ENCODE data around the gene CC2D1A.

DNA sequence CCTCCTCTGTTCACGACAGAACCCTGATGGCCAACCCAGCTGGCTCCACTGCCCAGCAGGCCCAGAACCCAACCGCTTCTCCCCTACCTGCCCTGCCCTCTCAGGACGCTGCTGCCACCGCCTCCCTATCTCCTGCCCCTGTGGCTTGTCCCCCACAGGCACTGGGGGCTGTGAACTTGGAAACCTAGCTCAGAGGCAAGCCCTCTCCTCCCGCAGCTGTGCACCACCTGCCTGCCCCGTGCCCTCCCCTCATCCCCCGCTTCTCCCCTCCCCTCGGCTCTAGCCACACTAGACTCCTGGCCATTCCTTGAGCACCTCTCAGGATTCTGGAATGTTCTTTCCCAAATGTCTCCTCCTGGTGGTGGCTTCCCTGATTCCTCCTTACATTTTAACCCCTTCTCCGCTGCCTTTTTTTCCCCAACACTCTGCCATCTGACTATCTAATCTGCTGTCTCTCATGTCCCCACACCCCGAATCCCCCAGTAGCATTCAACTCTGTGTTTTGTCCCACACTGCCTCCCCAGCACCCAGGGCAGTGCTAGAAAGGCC, 22.4 kb upstream of the CC2D1A start:
- TF ChIP-seq ZNF274 (IDR thresholded peaks at IDR 0.05; ENCODE audit: low read depth, low read length) (no peak), SUZ12 (IDR thresholded peaks at IDR 0.05; ENCODE audit: extremely low read depth, insufficient read depth, insufficient read length) (no peak)

Measured in NT2/D1 (cell line).